NCI-H146 (cell line): ENCODE measurements around the gene JARID2.
"Not testable (repeated sequence)": the region's sequence is repeated elsewhere in the genome, so short reads cannot be mapped to it uniquely, and the experiment has no call there.

Source experiments
- DNase-seq: peaks from one replicate; lab custom pipeline; 2025; lab: John Stamatoyannopoulos, UW

The JARID2 gene

GRCh38 chr6:15400572-15401004 is 154.7 kb downstream of the JARID2 start:
- peak; percentile 84 for DNase-seq

- no peak for DNase-seq
Measured at GRCh38 chr6:15401120-15401519, 155.3 kb downstream of the JARID2 start.

GRCh38 chr6:15401769-15402250 is 155.9 kb downstream of the JARID2 start:
- no peak for DNase-seq

GRCh38 chr6:15402406-15403045 is 156.7 kb downstream of the JARID2 start:
- no peak for DNase-seq

- DNase-seq, result no peak
Measured at GRCh38 chr6:15403094-15403755, 157.4 kb downstream of the JARID2 start.

- DNase-seq, result no peak
Measured at GRCh38 chr6:15404685-15404980, 158.8 kb downstream of the JARID2 start.

GRCh38 chr6:15405129-15406068 is 159.5 kb downstream of the JARID2 start:
- no peak for DNase-seq

GRCh38 chr6:15406452-15406851 is 160.6 kb downstream of the JARID2 start:
- DNase-seq, result no peak

GRCh38 chr6:15408008-15408407 is 162.1 kb downstream of the JARID2 start:
- no peak for DNase-seq

- no peak for DNase-seq
Measured at GRCh38 chr6:15408758-15409157, 162.9 kb downstream of the JARID2 start.

- no peak for DNase-seq
Measured at GRCh38 chr6:15409301-15410125, 163.6 kb downstream of the JARID2 start.

GRCh38 chr6:15410126-15410391 is 164.2 kb downstream of the JARID2 start:
- no peak for DNase-seq

GRCh38 chr6:15410752-15411151 is 164.9 kb downstream of the JARID2 start:
- DNase-seq, result no peak

- DNase-seq, result no peak
Measured at GRCh38 chr6:15411766-15412165, 165.9 kb downstream of the JARID2 start.

- no peak for DNase-seq
Measured at GRCh38 chr6:15412767-15413166, 166.9 kb downstream of the JARID2 start.

- no peak for DNase-seq
Measured at GRCh38 chr6:15413466-15414234, 167.8 kb downstream of the JARID2 start.

- no peak for DNase-seq
Measured at GRCh38 chr6:15414235-15414612, 168.4 kb downstream of the JARID2 start.

- DNase-seq, result not testable (repeated sequence)
Measured at GRCh38 chr6:15415622-15416021, 169.8 kb downstream of the JARID2 start.

GRCh38 chr6:15416932-15417509 is 171.2 kb downstream of the JARID2 start:
- no peak for DNase-seq

- no peak for DNase-seq
Measured at GRCh38 chr6:15417811-15418210, 171.9 kb downstream of the JARID2 start.

- no peak for DNase-seq
Measured at GRCh38 chr6:15419493-15419892, 173.6 kb downstream of the JARID2 start.
